A549 (cell line): Measurements from ENCODE around the gene SETDB2. TPM values are rescaled to one million over a fixed set of nuclear protein-coding genes. Genes with fewer than 3 reads are reported as not detected.

Source experiments
- ATAC-seq, 2 experiments: fragments of 200-7000 bp in 1 of 2; fragments of >200 bp in 1 of 2; cut with Nextera tagmentation in 1 of 2; cut with Tn5 transposase in 1 of 2; 3 replicates each; pipeline versions ENCODE4 v1.8.0 to v1.9.1; 2018 to 2020; ENCODE audit warnings: mild to moderate bottlenecking in 1 of 2, moderate library complexity in 1 of 2
- CTCF ChIA-PET: fragments of 300-600 bp; sonication (Branson Sonifier 250); formaldehyde crosslinking; extraction: SDS; loops from one replicate; lab custom pipeline; 2021; ENCODE audit warnings: antibody characterized with exemption, inconsistent platforms; lab: Yijun Ruan, JAX
- POLR2A ChIA-PET: fragments of 350-600 bp; formaldehyde crosslinking; extraction: SDS; loops from one replicate; lab custom pipeline; 2021; ENCODE audit warnings: antibody characterized with exemption, inconsistent platforms; lab: Yijun Ruan, JAX
- DNase-seq, 2 experiments: peaks; one replicate each; pipeline versions ENCODE4 v3.0.0 to v3.0.0-alpha.2; 2011 to 2016; ENCODE audit warnings: low read depth in 1 of 2, low spot score in 1 of 2
- FAIRE-seq: peaks from 2 replicates; lab custom pipeline; 2011; peaks lifted over from hg19 to GRCh38; lab: Jason Lieb, UNC
- H3K27ac ChIP-seq, 2 experiments: fragments of >200 bp; sonication (Bioruptor Twin); formaldehyde crosslinking; 3 replicates each; pipeline ENCODE4 v1.5.1; 2016 to 2017
- H3K4me1 ChIP-seq: fragments of >200 bp; sonication (Bioruptor Twin); formaldehyde crosslinking; 3 replicates; pipeline ENCODE4 v1.6.1; 2016
- H3K4me2 ChIP-seq: fragments of >200 bp; sonication (Bioruptor Twin); formaldehyde crosslinking; 3 replicates; pipeline ENCODE4 v1.6.1; 2016
- H3K4me3 ChIP-seq: fragments of >200 bp; sonication (Bioruptor Twin); formaldehyde crosslinking; 3 replicates; pipeline ENCODE4 v1.5.1; 2016
- H3K9me3 ChIP-seq: fragments of >200 bp; sonication (Bioruptor Twin); formaldehyde crosslinking; 3 replicates; pipeline ENCODE4 v1.6.1; 2016
- ATOH8 ChIP-seq: fragments of 250-450 bp; sonication (Bioruptor Pico); IDR thresholded peaks from 2 replicates; pipeline ENCODE4 v1.5.0; 2020; ENCODE audit warnings: low read depth, mild to moderate bottlenecking, moderate library complexity
- CBX2 ChIP-seq: fragments of 200-600 bp; sonication (generic); IDR thresholded peaks from 2 replicates; pipeline ENCODE4 v1.6.1; 2016; ENCODE audit warnings: low read depth, mild to moderate bottlenecking, borderline replicate concordance
- CEBPB ChIP-seq, 2 experiments: fragments of >200 bp in 1 of 2; sonication (Bioruptor Twin) in 1 of 2; formaldehyde crosslinking in 1 of 2; IDR thresholded peaks; 2 replicates each; pipeline ENCODE4 v1.6.1; 2012 to 2016
- EHMT2 ChIP-seq: fragments of 200-600 bp; sonication (generic); IDR thresholded peaks from 2 replicates; pipeline ENCODE4 v1.6.1; 2016; ENCODE audit warnings: antibody characterized with exemption, low read depth, mild to moderate bottlenecking, moderate library complexity
- ELK1 ChIP-seq: fragments of 150-350 bp; IDR thresholded peaks from 2 replicates; pipeline ENCODE4 v1.6.1; 2014; ENCODE audit warnings: low read depth, mild to moderate bottlenecking, low read length
- EP300 ChIP-seq, 2 experiments: fragments of >200 bp; sonication (Bioruptor Twin); formaldehyde crosslinking; IDR thresholded peaks; 2 replicates in 1 of 2; 3 replicates in 1 of 2; pipeline ENCODE4 v1.6.1; 2016 to 2017
- FOSB ChIP-seq: fragments of 250-450 bp; sonication (Bioruptor Pico); IDR thresholded peaks from 2 replicates; pipeline ENCODE4 v1.5.0; 2020; ENCODE audit warnings: mild to moderate bottlenecking, moderate library complexity
- FOXS1 ChIP-seq: fragments of 250-450 bp; sonication (Bioruptor Pico); IDR thresholded peaks from 2 replicates; pipeline ENCODE4 v1.5.0; 2020; ENCODE audit warnings: mild to moderate bottlenecking, moderate library complexity
- HOXA7 ChIP-seq: fragments of 250-450 bp; sonication (Bioruptor Pico); IDR thresholded peaks from 2 replicates; pipeline ENCODE4 v1.5.0; 2020; ENCODE audit warnings: mild to moderate bottlenecking, moderate library complexity
- HOXB13 ChIP-seq: fragments of 250-450 bp; sonication (Bioruptor Pico); IDR thresholded peaks from 2 replicates; pipeline ENCODE4 v1.5.0; 2020; ENCODE audit warnings: low read depth, mild to moderate bottlenecking, moderate library complexity
- JUN ChIP-seq, 2 experiments: fragments of >200 bp; sonication (Bioruptor Twin); formaldehyde crosslinking; IDR thresholded peaks; 2 replicates in 1 of 2; 3 replicates in 1 of 2; pipeline ENCODE4 v1.6.1; 2016 to 2017
- JUNB ChIP-seq: fragments of >200 bp; sonication (Bioruptor Twin); formaldehyde crosslinking; IDR thresholded peaks from 2 replicates; pipeline ENCODE4 v1.6.1; 2016
- MAFK ChIP-seq: fragments of 450-650 bp; IDR thresholded peaks from 2 replicates; pipeline ENCODE4 v1.6.1; 2014; ENCODE audit not compliant: partially characterized antibody
- MAZ ChIP-seq: fragments of 150-350 bp; IDR thresholded peaks from 2 replicates; pipeline ENCODE4 v1.6.1; 2014; ENCODE audit warnings: antibody characterized with exemption, low read depth, low read length, borderline replicate concordance
- NPAS2 ChIP-seq: fragments of 250-450 bp; sonication (Bioruptor Pico); IDR thresholded peaks from 2 replicates; pipeline ENCODE4 v1.8.0; 2022; ENCODE audit warnings: mild to moderate bottlenecking, moderate library complexity, borderline replicate concordance
- PHF8 ChIP-seq: fragments of 200-600 bp; sonication (generic); IDR thresholded peaks from 2 replicates; pipeline ENCODE4 v1.6.1; 2016; ENCODE audit warnings: low read depth, mild to moderate bottlenecking, antibody characterized with exemption, moderate library complexity, borderline replicate concordance
- POLR2A ChIP-seq: IDR thresholded peaks from 2 replicates; pipeline ENCODE4 v1.6.1; 2012; ENCODE audit warnings: mild to moderate bottlenecking, low read length
- POLR2AphosphoS2 ChIP-seq: conservative IDR thresholded peaks from 2 replicates; pipeline ENCODE4 v1.6.1; 2012; ENCODE audit warnings: low read length, improper control_type of control experiment, inconsistent platforms
- RAD21 ChIP-seq, 2 experiments: fragments of >200 bp in 1 of 2; sonication (Bioruptor Twin) in 1 of 2; formaldehyde crosslinking in 1 of 2; IDR thresholded peaks in 1 of 2; conservative IDR thresholded peaks in 1 of 2; 2 replicates in 1 of 2; 3 replicates in 1 of 2; pipeline ENCODE4 v1.6.1; 2012 to 2018; ENCODE audit warnings: inconsistent platforms in 1 of 2
- RNF2 ChIP-seq: fragments of 200-600 bp; sonication (generic); IDR thresholded peaks from 2 replicates; pipeline ENCODE4 v1.6.1; 2016; ENCODE audit warnings: low read depth, mild to moderate bottlenecking, antibody characterized with exemption, moderate library complexity, borderline replicate concordance
- TFCP2L1 ChIP-seq: fragments of 250-450 bp; sonication (Bioruptor Pico); IDR thresholded peaks from 2 replicates; pipeline ENCODE4 v1.5.0; 2021; ENCODE audit warnings: mild to moderate bottlenecking
- TP53 ChIP-seq: fragments of 250-450 bp; sonication (Bioruptor Pico); IDR thresholded peaks from 2 replicates; pipeline ENCODE4 v1.5.0; 2021; ENCODE audit warnings: mild to moderate bottlenecking, moderate library complexity
- ZNF302 ChIP-seq: fragments of 250-450 bp; sonication (Bioruptor Pico); IDR thresholded peaks from 2 replicates; pipeline ENCODE4 v1.9.0; 2021; ENCODE audit warnings: inconsistent platforms, mild to moderate bottlenecking, moderate library complexity
- ZSCAN20 ChIP-seq: fragments of 250-450 bp; sonication (Bioruptor Pico); IDR thresholded peaks from 2 replicates; pipeline ENCODE4 v1.8.0; 2022; ENCODE audit warnings: mild to moderate bottlenecking, moderate library complexity
- WGBS: methylation state at CpG from one replicate; pipeline ENCODE4 v1.1.6; 2017; ENCODE audit errors: missing lambda C conversion rate; 5-methylcytosine and 5-hydroxymethylcytosine counted together
- polyA plus RNA-seq, 4 experiments: library from polyadenylated mRNA; depleted of rRNA in 3 of 4; stranded (reverse); fragments of >200 nt; fragmentation: RNase III in 1 of 4; extraction: RNeasy Plus Mini Kit Qiagen cat#74134 plus additional on column Dnase treatment in 1 of 4; gene quantifications; 2 replicates in 3 of 4; 3 replicates in 1 of 4; pipeline ENCODE4 v1.2.3, GENCODE V29; 2011 to 2017
- TF ChIP-seq, protein P1 (sequence below): IDR thresholded peaks from 2 replicates; pipeline ENCODE4 v1.6.1; 2012; ENCODE audit warnings: low read depth, borderline replicate concordance

Gene SETDB2
- polyA plus RNA-seq, 2 of the 4 experiments (the other 2 are of a cell fraction): 1.3 to 4.6 TPM

- no peaks in the 10 kb centered on the region for H3K9me3 ChIP-seq
These were observed 28.1 kb downstream of the SETDB2 start for GRCh38 chr13:49472186-49472585.

DNA sequence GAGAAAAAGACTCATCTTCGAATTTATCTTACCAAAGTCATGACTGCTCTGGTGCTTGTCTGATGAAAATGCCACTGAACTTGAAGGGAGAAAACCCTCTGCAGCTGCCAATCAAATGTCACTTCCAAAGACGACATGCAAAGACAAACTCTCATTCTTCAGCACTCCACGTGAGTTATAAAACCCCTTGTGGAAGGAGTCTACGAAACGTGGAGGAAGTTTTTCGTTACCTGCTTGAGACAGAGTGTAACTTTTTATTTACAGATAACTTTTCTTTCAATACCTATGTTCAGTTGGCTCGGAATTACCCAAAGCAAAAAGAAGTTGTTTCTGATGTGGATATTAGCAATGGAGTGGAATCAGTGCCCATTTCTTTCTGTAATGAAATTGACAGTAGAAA, 32.5 kb downstream of the SETDB2 start:
- no peak for TF ChIP-seq HOXB13 (CRISPR knock-in tag)
- TF ChIP-seq HOXA7: no peak
- TF ChIP-seq RAD21 (conservative IDR thresholded peaks at IDR 0.05 in 1 of 2, IDR thresholded peaks at IDR 0.05 in 1 of 2): no peak
- no peak for TF ChIP-seq RNF2
- TF ChIP-seq ZNF302 (CRISPR knock-in tag): no peak
- 90% methylated on average over 7 of the region's 7 CpGs for WGBS
- ChIA-PET CTCF (no interaction called here), POLR2A (no interaction called here)
- no peak overlapping the region for H3K4me3 ChIP-seq
- H3K9me3 ChIP-seq: no peaks in the 10 kb centered on the region
- no peak overlapping the region for H3K27ac ChIP-seq
- no peak overlapping the region for H3K4me2 ChIP-seq
- DNase-seq (no peak), ATAC-seq (no peak), FAIRE-seq (no peak)
- no peaks in the 10 kb centered on the region for H3K4me1 ChIP-seq

More at GRCh38 chr13:49472186-49472585, 28.1 kb downstream of the SETDB2 start:
- Histone ChIP-seq H3K4me3 (no peak overlapping the region), H3K27ac (no peak overlapping the region), H3K4me1 (no peaks in the 10 kb centered on the region), H3K4me2 (no peak overlapping the region)
- FAIRE-seq: no peak
- POLR2A ChIA-PET: no interaction called here
- CTCF ChIA-PET: no interaction called here
- no peak for DNase-seq
- no peak for ATAC-seq
- TF ChIP-seq CEBPB (IDR thresholded peaks at IDR 0.05): no peak
- TF ChIP-seq NPAS2 (CRISPR knock-in tag): no peak
- TF ChIP-seq EP300 (IDR thresholded peaks at IDR 0.05): no peak
- no peak for TF ChIP-seq PHF8
- TF ChIP-seq RNF2: no peak
- TF ChIP-seq FOXS1 (CRISPR knock-in tag): no peak
- no peak for TF ChIP-seq POLR2A
- TF ChIP-seq MAZ: no peak
- TF ChIP-seq CBX2: no peak
- TF ChIP-seq EHMT2: no peak
- no peak for TF ChIP-seq ELK1
- TF ChIP-seq JUNB: no peak
- TF ChIP-seq POLR2AphosphoS2: no peak
- TF ChIP-seq, protein P1, sequence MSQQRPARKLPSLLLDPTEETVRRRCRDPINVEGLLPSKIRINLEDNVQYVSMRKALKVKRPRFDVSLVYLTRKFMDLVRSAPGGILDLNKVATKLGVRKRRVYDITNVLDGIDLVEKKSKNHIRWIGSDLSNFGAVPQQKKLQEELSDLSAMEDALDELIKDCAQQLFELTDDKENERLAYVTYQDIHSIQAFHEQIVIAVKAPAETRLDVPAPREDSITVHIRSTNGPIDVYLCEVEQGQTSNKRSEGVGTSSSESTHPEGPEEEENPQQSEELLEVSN: no peak
- TF ChIP-seq ZSCAN20 (CRISPR knock-in tag): no peak
- TF ChIP-seq TP53 (CRISPR knock-in tag): no peak
- no peak for TF ChIP-seq ATOH8 (CRISPR knock-in tag)
- TF ChIP-seq MAFK: no peak
- no peak for TF ChIP-seq TFCP2L1 (CRISPR knock-in tag)
- 89% methylated on average over 1 of the region's 1 CpG for WGBS

- ChIA-PET CTCF (no interaction called here), POLR2A (no interaction called here)
- ATAC-seq (no peak), DNase-seq (no peak), FAIRE-seq (no peak)
- Histone ChIP-seq H3K4me3 (no peak overlapping the region), H3K27ac (no peak overlapping the region), H3K4me2 (no peak overlapping the region), H3K4me1 (no peaks in the 10 kb centered on the region), H3K9me3 (no peaks in the 10 kb centered on the region)
- 69% methylated on average over 5 of the region's 5 CpGs for WGBS
- TF ChIP-seq FOSB (CRISPR knock-in tag): no peak
- no peak for TF ChIP-seq MAFK
- TF ChIP-seq EP300 (IDR thresholded peaks at IDR 0.05): no peak
- TF ChIP-seq JUN (IDR thresholded peaks at IDR 0.05): no peak
- TF ChIP-seq RAD21 (conservative IDR thresholded peaks at IDR 0.05 in 1 of 2, IDR thresholded peaks at IDR 0.05 in 1 of 2): no peak
- no peak for TF ChIP-seq HOXB13 (CRISPR knock-in tag)
These were observed 37.7 kb downstream of the SETDB2 start for GRCh38 chr13:49481788-49482187.
